NCI-H146 treated with DMSO at 0.1 percent for 48 hours (cell line): Measurements from ENCODE around the gene GPR132.
"Not testable (repeated sequence)": the region's sequence is repeated elsewhere in the genome, so short reads cannot be mapped to it uniquely, and the experiment has no call there.

Experiments used
- DNase-seq: peaks from one replicate; lab custom pipeline; 2025; ENCODE audit not compliant: unreplicated experiment; lab: John Stamatoyannopoulos, UW

The GPR132 gene

GRCh38 chr14:105091517-105092170 lies 26.4 kb upstream of the GPR132 start:
- DNase-seq = no peak

GRCh38 chr14:105091054-105091516 lies 25.9 kb upstream of the GPR132 start:
- no peak for DNase-seq

GRCh38 chr14:105090493-105091053 lies 25.3 kb upstream of the GPR132 start:
- peak; percentile 73 for DNase-seq

- DNase-seq = no peak
Observed at GRCh38 chr14:105089746-105090492, 24.7 kb upstream of the GPR132 start.

- DNase-seq = no peak
Observed at GRCh38 chr14:105088812-105089745, 23.8 kb upstream of the GPR132 start.

- DNase-seq = no peak
Observed at GRCh38 chr14:105087963-105088811, 23.0 kb upstream of the GPR132 start.

- no peak for DNase-seq
Observed at GRCh38 chr14:105087308-105087962, 22.2 kb upstream of the GPR132 start.

- DNase-seq = peak; percentile 72
Observed at GRCh38 chr14:105086833-105087307, 21.6 kb upstream of the GPR132 start.

GRCh38 chr14:105085766-105086165 lies 20.5 kb upstream of the GPR132 start:
- no peak for DNase-seq

- DNase-seq = no peak
Observed at GRCh38 chr14:105084741-105085571, 19.7 kb upstream of the GPR132 start.

- DNase-seq = no peak
Observed at GRCh38 chr14:105083926-105084685, 18.9 kb upstream of the GPR132 start.

- DNase-seq = no peak
Observed at GRCh38 chr14:105082703-105083102, 17.5 kb upstream of the GPR132 start.

GRCh38 chr14:105081473-105081872 lies 16.2 kb upstream of the GPR132 start:
- not testable (repeated sequence) for DNase-seq

- DNase-seq = no peak
Observed at GRCh38 chr14:105080161-105080560, 14.9 kb upstream of the GPR132 start.

- no peak for DNase-seq
Observed at GRCh38 chr14:105078294-105078693, 13.1 kb upstream of the GPR132 start.

GRCh38 chr14:105077649-105077995 lies 12.4 kb upstream of the GPR132 start:
- no peak for DNase-seq

GRCh38 chr14:105076805-105077648 lies 11.8 kb upstream of the GPR132 start:
- no peak for DNase-seq
